Ascending aorta (tissue), 2 donors: ENCODE data around the gene PTPA. TPM values are rescaled to one million over a fixed set of nuclear protein-coding genes. Genes with fewer than 3 reads are reported as not detected.

Experiments used
- DNase-seq, 2 donors: peaks; one replicate each; pipeline ENCODE4 v3.0.0-alpha.2; 2019; ENCODE audit warnings: low spot score in 2 of 2
- H3K27ac ChIP-seq, 2 donors: fragments of 200-600 bp; sonication (generic); one replicate each; pipeline ENCODE4 v1.5.1; 2016 to 2017; ENCODE audit warnings: mild to moderate bottlenecking in 1 of 2
- H3K27me3 ChIP-seq: fragments of 200-600 bp; sonication (generic); one replicate; pipeline ENCODE4 v1.5.1; 2017
- H3K36me3 ChIP-seq, 2 donors: fragments of 200-600 bp; sonication (generic); one replicate each; pipeline ENCODE4 v1.5.1; 2016
- H3K4me1 ChIP-seq, 2 donors: fragments of 200-600 bp; sonication (generic); one replicate each; pipeline ENCODE4 v1.5.1; 2016 to 2017; ENCODE audit warnings: mild to moderate bottlenecking in 1 of 2
- H3K4me3 ChIP-seq, 2 donors: fragments of 200-600 bp; sonication (generic); one replicate each; pipeline ENCODE4 v1.5.1; 2016 to 2017; ENCODE audit warnings: mild to moderate bottlenecking in 1 of 2
- H3K9me3 ChIP-seq, 2 donors: fragments of 200-600 bp; sonication (generic); one replicate each; pipeline ENCODE4 v1.5.1; 2016
- intact Hi-C: fragments of 100-400 bp; cut with DNase I; formaldehyde crosslinking; loops from one replicate; pipeline ENCODE4 v1.15.1; 2023
- total RNA-seq: library from RNA; depleted of rRNA; stranded (reverse); fragments of >200 nt; gene quantifications from one replicate; pipeline ENCODE4 v1.1.0, GENCODE V29; 2016
- TF ChIP-seq, protein P1 (sequence below), 3 experiments: fragments of 200-600 bp in 2 of 3; fragments of 450-650 bp in 1 of 3; sonication (generic) in 2 of 3; IDR thresholded peaks; one replicate each; pipeline ENCODE4 v1.5.1; 2016 to 2019; ENCODE audit warnings: antibody characterized with exemption in 3 of 3, mild to moderate bottlenecking in 1 of 3, moderate library complexity in 1 of 3

PTPA gene
- total RNA-seq = 61.6 TPM

DNA sequence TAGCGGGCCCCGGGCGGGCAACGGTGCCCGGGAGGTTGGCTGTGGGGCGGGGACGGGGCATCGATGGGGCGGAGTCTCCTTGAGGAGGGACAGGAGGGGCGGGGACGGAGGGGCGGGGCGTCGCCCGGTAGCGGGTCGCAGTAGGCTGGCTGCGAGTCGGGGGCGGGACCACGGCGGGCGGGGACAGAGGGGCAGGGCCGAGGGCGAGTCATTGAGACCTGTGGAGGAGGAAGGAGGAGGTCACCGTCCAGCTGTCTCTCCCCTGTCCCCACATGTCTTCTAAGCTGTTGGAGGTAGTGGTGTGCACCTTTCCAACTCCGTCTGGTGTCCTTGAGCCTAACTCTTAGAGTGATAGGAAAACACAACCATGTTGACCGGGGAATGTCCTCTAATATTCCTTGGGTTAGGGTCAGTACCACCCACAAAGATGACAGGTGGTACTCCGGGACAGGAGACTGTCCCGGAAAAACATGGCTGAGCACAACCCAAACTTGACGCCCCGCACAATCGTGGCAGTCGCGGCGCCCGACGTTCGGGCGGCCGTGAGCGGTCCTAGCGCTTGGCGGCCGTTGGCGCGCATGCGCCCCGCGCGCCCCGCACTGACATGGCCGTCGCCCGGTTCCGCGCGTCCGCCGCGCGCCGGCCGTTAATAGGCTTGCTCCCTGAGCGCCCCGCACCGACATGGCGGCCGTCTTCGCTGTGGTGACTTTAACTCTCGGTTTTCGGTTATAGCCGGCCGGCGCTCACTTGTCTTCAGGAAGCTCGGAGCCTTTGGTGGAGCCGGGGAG lies at the start of gene PTPA, which contains the start of gene CRAT:
TSS of gene PTPA (plus strand) at position 676 of the 788 bp plus-strand sequence. CDS start 186 bp downstream, outside the sequence.
TSS of gene CRAT (minus strand) at position 54 of the 788 bp plus-strand sequence. CDS start 284 bp downstream, outside the sequence.
- H3K9me3 ChIP-seq = no peaks in the 10 kb centered on the region
- intact Hi-C loops = loop anchor here (2.0 kb wide), 3 partner anchors 28 to 74 kb away; partner anchors contain the start of genes DOLPP1 and MIGA2
- DNase-seq = peak; percentile 86 to 98
- TF ChIP-seq, protein P1, sequence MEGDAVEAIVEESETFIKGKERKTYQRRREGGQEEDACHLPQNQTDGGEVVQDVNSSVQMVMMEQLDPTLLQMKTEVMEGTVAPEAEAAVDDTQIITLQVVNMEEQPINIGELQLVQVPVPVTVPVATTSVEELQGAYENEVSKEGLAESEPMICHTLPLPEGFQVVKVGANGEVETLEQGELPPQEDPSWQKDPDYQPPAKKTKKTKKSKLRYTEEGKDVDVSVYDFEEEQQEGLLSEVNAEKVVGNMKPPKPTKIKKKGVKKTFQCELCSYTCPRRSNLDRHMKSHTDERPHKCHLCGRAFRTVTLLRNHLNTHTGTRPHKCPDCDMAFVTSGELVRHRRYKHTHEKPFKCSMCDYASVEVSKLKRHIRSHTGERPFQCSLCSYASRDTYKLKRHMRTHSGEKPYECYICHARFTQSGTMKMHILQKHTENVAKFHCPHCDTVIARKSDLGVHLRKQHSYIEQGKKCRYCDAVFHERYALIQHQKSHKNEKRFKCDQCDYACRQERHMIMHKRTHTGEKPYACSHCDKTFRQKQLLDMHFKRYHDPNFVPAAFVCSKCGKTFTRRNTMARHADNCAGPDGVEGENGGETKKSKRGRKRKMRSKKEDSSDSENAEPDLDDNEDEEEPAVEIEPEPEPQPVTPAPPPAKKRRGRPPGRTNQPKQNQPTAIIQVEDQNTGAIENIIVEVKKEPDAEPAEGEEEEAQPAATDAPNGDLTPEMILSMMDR (IDR thresholded peaks at IDR 0.05) = no peak
- peaks cover 4 to 20% of the 10 kb centered on the region in 2 donors for H3K36me3 ChIP-seq
- no peaks in the 10 kb centered on the region for H3K27me3 ChIP-seq
- peak within 1 kb of the TSS; percentile 88 to 91 for H3K27ac ChIP-seq
- peak within 1 kb of the TSS; percentile 78 to 83 for H3K4me3 ChIP-seq
- H3K4me1 ChIP-seq = peaks cover 7 to 22% of the 10 kb centered on the region in 2 donors

DNA sequence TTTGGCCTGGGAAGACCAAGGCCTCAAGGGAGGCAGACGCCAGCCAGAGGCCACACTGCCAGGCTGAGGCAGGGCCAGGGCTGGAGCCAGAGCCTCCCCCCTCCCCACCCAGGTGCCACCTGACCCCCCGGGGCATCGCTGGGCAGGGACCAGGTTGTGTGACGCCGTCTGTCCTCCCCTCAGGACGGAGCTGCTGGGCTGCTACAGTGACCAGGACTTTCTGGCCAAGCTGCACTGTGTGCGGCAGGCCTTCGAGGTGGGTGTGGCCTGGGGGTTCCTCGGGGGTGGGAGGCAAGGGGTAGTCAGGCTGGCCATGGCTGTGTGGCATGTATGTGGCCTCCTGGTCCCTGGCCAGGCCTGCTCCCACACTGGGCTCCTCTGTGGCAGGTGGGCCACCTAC lies 48.2 kb upstream of the PTPA start:
- peaks cover 60 to 72% of the 10 kb centered on the region in 2 donors for H3K36me3 ChIP-seq
- no peak overlapping the region for H3K27ac ChIP-seq
- TF ChIP-seq, protein P1 (IDR thresholded peaks at IDR 0.05) = no peak
- intact Hi-C loops = no loop called here
- H3K9me3 ChIP-seq = no peaks in the 10 kb centered on the region
- no peak overlapping the region for H3K4me3 ChIP-seq
- no peak for DNase-seq
- no peaks in the 10 kb centered on the region for H3K27me3 ChIP-seq
- no peaks in the 10 kb centered on the region for H3K4me1 ChIP-seq

DNA sequence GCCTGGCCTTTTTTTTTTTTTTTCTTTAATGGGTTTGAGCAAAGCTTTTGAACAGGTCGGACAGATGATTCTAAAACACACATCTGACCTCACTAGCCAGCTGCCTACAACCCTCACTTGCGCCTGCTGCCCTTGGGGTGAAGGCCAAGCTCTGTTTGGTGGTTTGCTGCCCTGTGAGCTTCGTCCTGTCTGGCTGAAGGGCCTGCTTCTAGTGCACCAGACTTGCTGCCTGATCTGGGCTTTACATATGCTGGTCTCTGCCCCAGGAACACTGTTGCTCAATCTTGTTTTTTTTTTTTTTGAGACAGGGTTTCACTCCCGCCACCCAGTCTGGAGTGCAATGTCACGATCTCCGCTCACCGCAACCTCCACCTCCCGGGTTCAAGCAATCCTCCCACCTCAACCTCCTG lies 46.7 kb upstream of the PTPA start:
- no peak for DNase-seq
- H3K27ac ChIP-seq = no peak overlapping the region
- no peaks in the 10 kb centered on the region for H3K9me3 ChIP-seq
- TF ChIP-seq, protein P1 (IDR thresholded peaks at IDR 0.05) = no peak
- H3K27me3 ChIP-seq = no peaks in the 10 kb centered on the region
- intact Hi-C loops = no loop called here
- no peaks in the 10 kb centered on the region for H3K4me1 ChIP-seq
- H3K4me3 ChIP-seq = no peak overlapping the region
- H3K36me3 ChIP-seq = peaks cover 63 to 80% of the 10 kb centered on the region in 2 donors

DNA sequence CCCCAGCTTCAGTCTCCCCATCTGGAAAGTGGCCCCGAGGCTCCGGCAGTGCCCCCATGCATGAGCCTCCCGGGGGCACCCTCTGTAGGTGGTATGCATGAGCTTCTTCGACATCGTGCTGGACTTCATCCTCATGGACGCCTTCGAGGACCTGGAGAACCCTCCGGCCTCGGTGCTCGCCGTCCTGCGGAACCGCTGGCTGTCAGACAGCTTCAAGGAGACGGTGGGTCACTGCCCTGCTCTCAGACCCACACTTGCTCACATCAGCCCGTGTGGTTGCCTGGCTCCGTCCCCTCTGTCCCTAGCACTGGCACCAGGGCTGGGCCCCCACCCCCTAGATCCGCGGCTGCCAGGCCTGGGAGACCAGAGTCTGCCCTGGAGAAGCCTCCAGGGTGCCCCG lies 43.1 kb upstream of the PTPA start:
- no peaks in the 10 kb centered on the region for H3K4me1 ChIP-seq
- intact Hi-C loops = no loop called here
- no peak overlapping the region for H3K27ac ChIP-seq
- H3K27me3 ChIP-seq = no peaks in the 10 kb centered on the region
- H3K36me3 ChIP-seq = peaks cover 46 to 63% of the 10 kb centered on the region in 2 donors
- no peaks in the 10 kb centered on the region for H3K9me3 ChIP-seq
- H3K4me3 ChIP-seq = no peak overlapping the region
- TF ChIP-seq, protein P1 (IDR thresholded peaks at IDR 0.05) = no peak
- DNase-seq = no peak

DNA sequence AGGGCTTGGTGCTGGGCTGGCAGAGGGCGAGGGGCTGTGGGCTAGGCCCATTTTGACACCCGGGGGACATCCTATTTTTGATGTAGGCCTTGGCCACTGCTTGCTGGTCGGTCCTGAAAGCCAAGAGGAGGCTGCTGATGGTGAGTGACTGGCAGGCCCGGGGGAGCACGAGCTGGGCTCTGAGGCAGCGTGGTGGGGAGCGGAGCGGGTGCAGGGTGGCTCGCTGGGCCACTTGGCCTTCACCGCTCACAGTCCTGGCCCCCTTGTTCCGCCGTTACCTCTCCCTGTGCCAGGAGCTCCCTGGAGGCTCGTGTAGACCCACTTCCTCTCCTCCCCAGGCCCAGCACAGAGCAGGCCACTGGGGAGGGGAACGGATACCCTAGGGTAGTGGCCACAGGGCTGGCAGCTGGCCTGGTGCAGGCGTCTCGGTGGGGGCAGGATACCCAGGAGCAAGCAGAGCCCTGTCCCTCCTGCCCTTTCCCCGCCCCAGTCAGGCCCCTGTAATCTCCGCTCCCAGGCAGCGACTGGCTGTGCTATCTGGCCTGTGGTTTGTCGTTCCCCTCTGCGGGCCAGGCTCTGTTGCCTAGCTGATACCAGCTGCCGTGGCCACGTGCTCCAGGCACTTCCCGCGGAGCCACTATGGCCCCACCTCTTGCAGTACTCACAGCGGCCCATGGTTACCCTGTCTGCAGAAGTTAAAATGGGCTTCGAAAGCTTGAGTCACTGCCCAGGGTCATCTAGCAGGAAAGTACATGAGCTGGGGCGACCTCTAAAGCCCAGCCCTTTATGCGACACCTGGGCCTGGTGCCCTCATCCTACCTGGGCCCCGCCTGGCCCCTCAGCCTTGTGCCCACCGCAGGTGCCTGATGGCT lies 42.0 kb upstream of the PTPA start:
- Histone ChIP-seq H3K27ac (no peak overlapping the region), H3K36me3 (peaks cover 38 to 53% of the 10 kb centered on the region in 2 donors), H3K4me1 (no peaks in the 10 kb centered on the region), H3K9me3 (no peaks in the 10 kb centered on the region), H3K4me3 (no peak overlapping the region), H3K27me3 (no peaks in the 10 kb centered on the region)
- intact Hi-C loops = no loop called here
- TF ChIP-seq, protein P1 (IDR thresholded peaks at IDR 0.05) = no peak
- DNase-seq = peak in 1 of 2 donors; percentile 75
